K562 (cell line): ENCODE measurements around the gene GPRIN1.

ENCODE experiments used
- CEBPB ChIP-seq: fragments of 450-650 bp; IDR thresholded peaks from 2 replicates; pipeline ENCODE4 v1.6.1; 2016; ENCODE audit warnings: missing genetic modification characterization, missing compliant biosample characterization
- CTCF ChIP-seq, 3 experiments: IDR thresholded peaks in 2 of 3; conservative IDR thresholded peaks in 1 of 3; 2 replicates each; pipeline ENCODE4 v1.5.1; 2011 to 2012; ENCODE audit warnings: low read length in 3 of 3, mild to moderate bottlenecking in 3 of 3, control low read depth in 2 of 3, improper control_type of control experiment in 1 of 3, inconsistent platforms in 1 of 3, low read depth in 1 of 3, mixed read lengths in 1 of 3, moderate library complexity in 1 of 3; ENCODE audit not compliant: insufficient read depth in 2 of 3
- MTA2 ChIP-seq: fragments of 450-650 bp; IDR thresholded peaks from 2 replicates; pipeline ENCODE4 v1.6.1; 2016; ENCODE audit warnings: low read depth
- NKRF ChIP-seq: fragments of 450-650 bp; IDR thresholded peaks from 2 replicates; pipeline ENCODE4 v1.6.1; 2016; ENCODE audit warnings: borderline replicate concordance
- PATZ1 ChIP-seq: fragments of 250-450 bp; sonication (Bioruptor Pico); IDR thresholded peaks from 2 replicates; pipeline ENCODE4 v1.5.0; 2020; ENCODE audit warnings: mild to moderate bottlenecking, borderline replicate concordance
- PBX2 ChIP-seq, 2 experiments: IDR thresholded peaks in 1 of 2; conservative IDR thresholded peaks in 1 of 2; 2 replicates each; pipeline ENCODE4 v1.6.1; 2016; ENCODE audit warnings: low read depth in 2 of 2, mild to moderate bottlenecking in 1 of 2, missing compliant biosample characterization in 1 of 2, missing genetic modification characterization in 1 of 2, moderate library complexity in 1 of 2
- TCF7 ChIP-seq: sonication (generic); IDR thresholded peaks from 2 replicates; pipeline ENCODE4 v1.6.1; 2016; ENCODE audit warnings: antibody characterized with exemption, borderline replicate concordance
- YY1 ChIP-seq, 3 experiments: IDR thresholded peaks; 2 replicates each; pipeline ENCODE4 v1.6.1; 2011; ENCODE audit warnings: low read length in 2 of 3, mild to moderate bottlenecking in 2 of 3, moderate library complexity in 2 of 3, borderline replicate concordance in 1 of 3, control low read depth in 1 of 3, low read depth in 1 of 3; ENCODE audit not compliant: insufficient read depth in 3 of 3, insufficient replicate concordance in 2 of 3, control insufficient read depth in 1 of 3, insufficient read length in 1 of 3; ENCODE audit errors: extremely low read depth in 1 of 3
- ZNF583 ChIP-seq: fragments of 250-450 bp; sonication (Bioruptor Pico); IDR thresholded peaks from 2 replicates; pipeline ENCODE4 v1.4.0; 2020

- TF ChIP-seq TCF7 (no peak), YY1 (IDR thresholded peaks at IDR 0.05; ENCODE audit: borderline replicate concordance in 1 of 3, control insufficient read depth in 1 of 3, extremely low read depth in 1 of 3, insufficient read depth in 3 of 3, insufficient read length in 1 of 3, insufficient replicate concordance in 2 of 3, low read depth in 1 of 3, low read length in 2 of 3) (no peak), NKRF (no peak), CTCF (IDR thresholded peaks at IDR 0.05 in 2 of 3, conservative IDR thresholded peaks at IDR 0.05 in 1 of 3; ENCODE audit: insufficient read depth in 2 of 3, low read depth in 1 of 3, low read length in 3 of 3) (no peak), PATZ1 (no peak), CEBPB (tag) (no peak), MTA2 (no peak), PBX2 (CRISPR knock-in tag; IDR thresholded peaks at IDR 0.05; ENCODE audit: low read depth) (no peak), PBX2 (tag; conservative IDR thresholded peaks at IDR 0.05; ENCODE audit: low read depth) (no peak), ZNF583 (no peak)
Measured at GRCh38 chr5:176547802-176548201, 62.2 kb downstream of the GPRIN1 start.
